ENCODE results near the gene COMMD2. TPM values are rescaled to one million over a fixed set of nuclear protein-coding genes. Genes with fewer than 3 reads are reported as not detected.

Gene COMMD2
- total RNA-seq = 52.2 to 61.7 TPM (median 55.9 TPM) in 3 replicates
- long read RNA-seq, transcript COMMD2-203 (5 exons, 3,706 nt) = major isoform, 111 of 132 reads
- long read RNA-seq, transcript COMMD2-207 (6 exons, 885 nt) = minor isoform, 10 of 132 reads
- long read RNA-seq, partial matches to known transcripts = 5 of 132 reads
- long read RNA-seq, other reads (novel, unspliced or antisense) = 4 of 132 reads

DNA sequence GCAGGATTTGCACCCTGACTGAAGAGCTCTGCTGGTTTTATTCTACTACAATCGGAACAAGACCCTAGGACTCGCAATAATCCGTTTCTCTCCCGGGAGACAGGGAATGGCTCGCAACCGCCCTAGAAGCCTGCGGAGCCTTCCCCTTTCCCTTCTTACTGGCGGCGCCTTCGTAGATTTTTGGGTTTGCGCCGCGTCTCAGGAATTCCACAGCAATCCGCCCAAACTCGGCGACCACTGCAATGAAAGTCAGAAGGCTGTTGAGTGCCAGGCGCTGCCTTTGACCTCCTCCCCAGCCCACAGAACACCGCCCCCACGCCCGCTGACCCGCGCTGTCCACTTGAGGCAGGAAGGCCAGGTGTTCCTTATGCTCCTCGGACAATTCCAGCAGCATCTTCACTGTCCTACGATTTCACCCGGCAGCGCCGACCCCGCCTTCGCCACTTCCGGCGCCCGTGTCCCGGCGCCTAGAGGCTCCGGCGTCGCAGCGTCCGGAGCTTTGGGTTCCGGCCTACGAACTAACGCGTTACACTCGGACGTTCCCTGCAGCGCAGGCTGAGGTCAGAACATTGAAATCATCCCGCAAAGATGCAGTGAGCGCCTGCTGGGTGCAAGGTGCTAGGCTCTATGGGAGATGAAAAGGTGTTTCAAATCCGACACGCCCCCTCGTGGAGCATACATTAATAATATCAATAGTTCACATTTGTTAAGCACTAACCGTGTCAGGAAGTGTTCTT is at the start of gene COMMD2:
Gene COMMD2, minus strand, starts transcription at position 439 of the 737 bp plus-strand sequence. Its CDS starts 45 bp downstream, at position 394.
- peak within 1 kb of the TSS; percentile 96 for H3K27ac Mint-ChIP-seq (ENCODE audit: unreplicated experiment)
- peaks cover 2% of the 10 kb centered on the region for H3K27me3 Mint-ChIP-seq (ENCODE audit: low read depth)
- H3K9me3 Mint-ChIP-seq (ENCODE audit: low read depth) = no peaks in the 10 kb centered on the region
- peaks cover 25% of the 10 kb centered on the region for H3K4me1 Mint-ChIP-seq (ENCODE audit: low read depth)
- peak within 1 kb of the TSS; percentile 96 for H3K4me3 Mint-ChIP-seq (ENCODE audit: unreplicated experiment)
- peaks cover 17% of the 10 kb centered on the region for H3K36me3 Mint-ChIP-seq (ENCODE audit: low read depth)
- TF ChIP-seq CTCF (IDR thresholded peaks at IDR 0.05) = peak; percentile 79
- peak; percentile 90 for DNase-seq (ENCODE audit: low spot score)

DNA sequence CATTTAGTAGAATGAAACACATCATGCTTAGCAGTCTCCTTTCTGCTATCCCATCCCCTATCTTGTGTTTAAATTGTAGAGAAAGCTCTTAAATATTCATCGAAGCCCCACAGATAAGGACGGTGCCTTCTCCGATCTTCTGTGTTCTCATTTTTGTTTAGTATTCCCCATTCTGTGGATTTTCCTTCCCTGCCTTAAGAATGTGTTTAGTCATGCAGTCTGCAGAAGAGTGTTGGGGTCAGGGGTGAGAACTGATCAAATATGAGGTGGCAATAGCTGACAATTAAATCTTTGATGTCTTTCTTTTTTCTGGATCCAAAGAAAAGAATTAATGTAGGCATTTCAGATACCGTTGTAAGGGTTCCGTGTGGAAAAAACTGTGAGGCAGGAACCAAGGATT is 49.4 kb upstream of the COMMD2 start:
- Mint-ChIP-seq H3K36me3 (ENCODE audit: low read depth) (no peaks in the 10 kb centered on the region), H3K4me3 (ENCODE audit: unreplicated experiment) (no peak overlapping the region), H3K27me3 (ENCODE audit: low read depth) (no peaks in the 10 kb centered on the region), H3K4me1 (ENCODE audit: low read depth) (no peaks in the 10 kb centered on the region), H3K9me3 (ENCODE audit: low read depth) (no peaks in the 10 kb centered on the region), H3K27ac (ENCODE audit: unreplicated experiment) (no peak overlapping the region)
- TF ChIP-seq CTCF (IDR thresholded peaks at IDR 0.05) = no peak
- DNase-seq (ENCODE audit: low spot score) = no peak

DNA sequence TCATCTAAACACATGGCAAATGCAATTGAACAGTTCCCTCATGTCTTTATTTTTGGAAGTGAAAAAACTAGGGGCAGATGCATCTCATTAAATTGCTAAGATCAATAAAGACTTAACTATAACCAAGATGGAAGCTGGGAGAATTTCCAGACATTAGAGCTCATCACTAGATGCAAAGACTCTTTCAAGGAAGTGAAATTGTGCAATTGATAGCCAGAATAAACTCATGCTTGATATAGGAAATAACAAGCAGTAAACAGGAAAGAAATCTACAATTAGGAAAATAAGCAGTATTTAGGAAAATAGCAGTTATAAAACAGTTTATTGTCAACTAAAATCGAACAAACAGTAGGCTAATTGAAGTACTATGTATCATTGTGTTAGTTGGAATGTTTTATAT is 48.9 kb upstream of the COMMD2 start:
- H3K36me3 Mint-ChIP-seq (ENCODE audit: low read depth) = no peaks in the 10 kb centered on the region
- no peak overlapping the region for H3K27ac Mint-ChIP-seq (ENCODE audit: unreplicated experiment)
- no peak overlapping the region for H3K4me3 Mint-ChIP-seq (ENCODE audit: unreplicated experiment)
- H3K4me1 Mint-ChIP-seq (ENCODE audit: low read depth) = no peaks in the 10 kb centered on the region
- DNase-seq (ENCODE audit: low spot score) = no peak
- no peaks in the 10 kb centered on the region for H3K27me3 Mint-ChIP-seq (ENCODE audit: low read depth)
- H3K9me3 Mint-ChIP-seq (ENCODE audit: low read depth) = no peaks in the 10 kb centered on the region
- TF ChIP-seq CTCF (IDR thresholded peaks at IDR 0.05) = no peak

- no peaks in the 10 kb centered on the region for H3K36me3 Mint-ChIP-seq (ENCODE audit: low read depth)
- no peaks in the 10 kb centered on the region for H3K27me3 Mint-ChIP-seq (ENCODE audit: low read depth)
- DNase-seq (ENCODE audit: low spot score) = no peak
- H3K9me3 Mint-ChIP-seq (ENCODE audit: low read depth) = no peaks in the 10 kb centered on the region
- no peak overlapping the region for H3K27ac Mint-ChIP-seq (ENCODE audit: unreplicated experiment)
- no peaks in the 10 kb centered on the region for H3K4me1 Mint-ChIP-seq (ENCODE audit: low read depth)
- no peak overlapping the region for H3K4me3 Mint-ChIP-seq (ENCODE audit: unreplicated experiment)
- no peak for TF ChIP-seq CTCF (IDR thresholded peaks at IDR 0.05)
These were observed 48.4 kb upstream of the COMMD2 start for GRCh38 chr3:149800693-149801092.

DNA sequence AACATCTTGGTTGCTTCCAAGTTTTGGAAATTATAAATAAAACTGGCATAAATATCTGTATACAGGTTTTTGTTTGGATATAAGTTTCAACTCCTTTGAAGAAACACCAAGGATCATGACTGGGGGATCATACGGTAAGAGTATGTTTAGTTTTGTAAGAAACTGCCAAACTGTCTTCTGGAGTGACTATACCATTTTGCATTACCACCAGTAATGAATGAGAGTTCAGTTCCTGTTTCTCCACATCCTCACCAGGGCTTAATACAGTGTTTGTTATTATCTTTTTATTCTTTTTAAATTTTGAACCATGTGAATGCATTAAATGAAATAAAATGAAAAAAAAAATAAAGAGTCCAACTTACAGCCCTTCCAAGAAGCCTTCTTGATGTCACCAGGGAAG is 43.7 kb upstream of the COMMD2 start:
- H3K27ac Mint-ChIP-seq (ENCODE audit: unreplicated experiment) = no peak overlapping the region
- DNase-seq (ENCODE audit: low spot score) = no peak
- no peaks in the 10 kb centered on the region for H3K36me3 Mint-ChIP-seq (ENCODE audit: low read depth)
- H3K4me1 Mint-ChIP-seq (ENCODE audit: low read depth) = no peaks in the 10 kb centered on the region
- H3K9me3 Mint-ChIP-seq (ENCODE audit: low read depth) = no peaks in the 10 kb centered on the region
- H3K27me3 Mint-ChIP-seq (ENCODE audit: low read depth) = no peaks in the 10 kb centered on the region
- TF ChIP-seq CTCF (IDR thresholded peaks at IDR 0.05) = no peak
- H3K4me3 Mint-ChIP-seq (ENCODE audit: unreplicated experiment) = no peak overlapping the region

Measured in chondrocyte (in vitro differentiated cells).